Neural cell (in vitro differentiated cells): ENCODE results near the gene RPS27L. TPM values are rescaled to one million over a fixed set of nuclear protein-coding genes. Genes with fewer than 3 reads are reported as not detected.

Experiments
- H2AFZ ChIP-seq: fragments of 200-600, 300-800 bp; sonication (generic), shearing (Covaris generic); 2 replicates; pipeline ENCODE4 v1.6.0; 2014; ENCODE audit warnings: low read depth, mild to moderate bottlenecking, antibody characterized with exemption, low read length, moderate library complexity
- H3F3A ChIP-seq: fragments of 200-600 bp; shearing (Covaris generic); 2 replicates; pipeline ENCODE4 v1.6.1; 2016; ENCODE audit warnings: mild to moderate bottlenecking, moderate library complexity, mixed read lengths, antibody characterized with exemption, low read length; ENCODE audit not compliant: insufficient read depth, poor library complexity, severe bottlenecking
- H3K27ac ChIP-seq: fragments of 200-600, 300-800 bp; sonication (generic), shearing (Covaris generic); 2 replicates; pipeline ENCODE4 v1.5.1; 2014; ENCODE audit warnings: mild to moderate bottlenecking, low read length, moderate library complexity
- H3K27me3 ChIP-seq: fragments of 300-800, 200-600 bp; sonication (generic), shearing (Covaris generic); 2 replicates; pipeline ENCODE4 v1.6.0; 2014; ENCODE audit warnings: mild to moderate bottlenecking, low read depth, low read length, moderate library complexity; ENCODE audit not compliant: insufficient read depth
- H3K36me3 ChIP-seq: fragments of 300-800, 200-600 bp; sonication (generic), shearing (Covaris generic); 2 replicates; pipeline ENCODE4 v1.5.1; 2014; ENCODE audit warnings: mild to moderate bottlenecking, antibody characterized with exemption, low read length, moderate library complexity; ENCODE audit not compliant: insufficient read depth
- H3K4me2 ChIP-seq: fragments of 300-800, 200-600 bp; sonication (generic), shearing (Covaris generic); 2 replicates; pipeline ENCODE4 v1.6.0; 2014; ENCODE audit warnings: mild to moderate bottlenecking, low read length
- H3K4me3 ChIP-seq: fragments of 300-800, 200-600 bp; sonication (generic), shearing (Covaris generic); 2 replicates; pipeline ENCODE4 v1.5.1; 2014; ENCODE audit warnings: mild to moderate bottlenecking, low read length, moderate library complexity
- H3K79me2 ChIP-seq: fragments of 200-600 bp; shearing (Covaris generic); replicated peaks from 2 replicates; pipeline ENCODE4 v1.6.0; 2014; ENCODE audit warnings: mild to moderate bottlenecking, low read length, moderate library complexity; ENCODE audit not compliant: insufficient read depth
- H3K9ac ChIP-seq: fragments of 300-800, 200-600 bp; sonication (generic), shearing (Covaris generic); 2 replicates; pipeline ENCODE4 v1.6.1; 2016; ENCODE audit warnings: mild to moderate bottlenecking, low read length, mixed read lengths
- H3K9me2 ChIP-seq: fragments of 200-600 bp; shearing (Covaris generic); 2 replicates; pipeline ENCODE4 v1.6.1; 2016; ENCODE audit warnings: mild to moderate bottlenecking, low read length, mixed read lengths; ENCODE audit not compliant: insufficient read depth
- H3K9me3 ChIP-seq: fragments of 200-600, 300-800 bp; sonication (generic), shearing (Covaris generic); 2 replicates; pipeline ENCODE4 v1.6.1; 2016; ENCODE audit warnings: mild to moderate bottlenecking, mixed run types, low read length, moderate library complexity, mixed read lengths
- H4K20me1 ChIP-seq: fragments of 200-600 bp; shearing (Covaris generic); 2 replicates; pipeline ENCODE4 v1.6.1; 2016; ENCODE audit warnings: mild to moderate bottlenecking, mixed run types; ENCODE audit not compliant: insufficient read depth
- CTCF ChIP-seq: fragments of 450-650 bp; IDR thresholded peaks from 2 replicates; pipeline ENCODE4 v1.5.1; 2014; ENCODE audit warnings: antibody characterized with exemption, mild to moderate bottlenecking, moderate library complexity; ENCODE audit not compliant: poor library complexity, severe bottlenecking
- EP300 ChIP-seq: fragments of 450-650 bp; conservative IDR thresholded peaks from 2 replicates; pipeline ENCODE4 v1.6.1; 2014; ENCODE audit warnings: antibody characterized with exemption, mild to moderate bottlenecking, moderate library complexity; ENCODE audit not compliant: poor library complexity, severe bottlenecking
- EZH2 ChIP-seq: fragments of 200-600, 300-800 bp; shearing (Covaris generic), sonication (generic); IDR thresholded peaks from 2 replicates; pipeline ENCODE4 v1.6.1; 2014; ENCODE audit warnings: antibody characterized with exemption, low read length, borderline replicate concordance, mild to moderate bottlenecking; ENCODE audit not compliant: insufficient read depth, poor library complexity, severe bottlenecking
- MXI1 ChIP-seq: fragments of 450-650 bp; conservative IDR thresholded peaks from 2 replicates; pipeline ENCODE4 v1.6.1; 2014; ENCODE audit warnings: antibody characterized with exemption, mild to moderate bottlenecking; ENCODE audit not compliant: poor library complexity, severe bottlenecking
- POLR2AphosphoS5 ChIP-seq: IDR thresholded peaks from 2 replicates; pipeline ENCODE4 v1.6.1; 2012
- RAD21 ChIP-seq: fragments of 450-650 bp; conservative IDR thresholded peaks from 2 replicates; pipeline ENCODE4 v1.6.1; 2014; ENCODE audit warnings: antibody characterized with exemption, mild to moderate bottlenecking, moderate library complexity
- REST ChIP-seq: IDR thresholded peaks from 2 replicates; pipeline ENCODE4 v1.6.1; 2012; ENCODE audit warnings: borderline replicate concordance
- SMC3 ChIP-seq: fragments of 450-650 bp; conservative IDR thresholded peaks from 2 replicates; pipeline ENCODE4 v1.6.1; 2014; ENCODE audit warnings: antibody characterized with exemption, mild to moderate bottlenecking, moderate library complexity; ENCODE audit not compliant: poor library complexity
- TAF1 ChIP-seq: IDR thresholded peaks from 2 replicates; pipeline ENCODE4 v1.6.1; 2012; ENCODE audit warnings: low read depth
- polyA plus RNA-seq: library from polyadenylated mRNA; depleted of rRNA; stranded (reverse); fragments of >200 nt; gene quantifications from 2 replicates; pipeline ENCODE4 v1.2.3, GENCODE V29; 2014

The RPS27L gene
- polyA plus RNA-seq, 1 donor from 2014 or later = 58.2 TPM

GRCh38 chr15:63145426-63145825 lies 11.9 kb downstream of the RPS27L start:
- Histone ChIP-seq H3K27ac (no peak overlapping the region), H2AFZ (no peak overlapping the region), H3K79me2 (no peaks in the 10 kb centered on the region), H3K4me3 (no peak overlapping the region), H3K4me2 (no peak overlapping the region), H3K9me3 (no peaks in the 10 kb centered on the region), H3K9ac (no peak overlapping the region), H3F3A (no peaks in the 10 kb centered on the region), H3K9me2 (no peaks in the 10 kb centered on the region), H3K36me3 (peaks cover 6% of the 10 kb centered on the region), H3K27me3 (no peaks in the 10 kb centered on the region), H4K20me1 (no peaks in the 10 kb centered on the region)
- TF ChIP-seq CTCF = no peak
- no peak for TF ChIP-seq MXI1
- no peak for TF ChIP-seq RAD21
- no peak for TF ChIP-seq TAF1
- no peak for TF ChIP-seq POLR2AphosphoS5
- TF ChIP-seq REST = no peak

GRCh38 chr15:63140936-63141335 lies 16.3 kb downstream of the RPS27L start:
- TF ChIP-seq POLR2AphosphoS5 (no peak), CTCF (no peak), TAF1 (no peak), SMC3 (no peak), EZH2 (no peak), RAD21 (no peak), MXI1 (no peak), EP300 (no peak), REST (no peak)
- no peak overlapping the region for H3K27ac ChIP-seq
- no peaks in the 10 kb centered on the region for H3K27me3 ChIP-seq
- H3K36me3 ChIP-seq = peaks cover 6% of the 10 kb centered on the region
- H2AFZ ChIP-seq = no peak overlapping the region
- H3K4me2 ChIP-seq = no peak overlapping the region
- H3K9me3 ChIP-seq = no peaks in the 10 kb centered on the region
- no peaks in the 10 kb centered on the region for H3K9me2 ChIP-seq
- H3F3A ChIP-seq = no peaks in the 10 kb centered on the region
- H3K9ac ChIP-seq = no peak overlapping the region
- no peaks in the 10 kb centered on the region for H3K79me2 ChIP-seq
- no peak overlapping the region for H3K4me3 ChIP-seq
- H4K20me1 ChIP-seq = no peaks in the 10 kb centered on the region
